ENCODE data around the gene RHEB.

RHEB gene

GRCh38 chr7:151429237-151429559, 90.5 kb downstream of the RHEB start:
- no peak for TF ChIP-seq CTCF (IDR thresholded peaks at IDR 0.05; ENCODE audit: low read depth, low read length, missing control alignments)
- H3K4me3 ChIP-seq (ENCODE audit: low read depth, low read length) = no peak overlapping the region
- DNase-seq (ENCODE audit: low read depth) = no peak

- H3K4me3 ChIP-seq (ENCODE audit: low read depth, low read length) = no peak overlapping the region
- no peak for DNase-seq (ENCODE audit: low read depth)
These were observed 91.1 kb downstream of the RHEB start for GRCh38 chr7:151428378-151429236.

GRCh38 chr7:151427705-151428377, 91.9 kb downstream of the RHEB start:
- TF ChIP-seq CTCF (IDR thresholded peaks at IDR 0.05; ENCODE audit: low read depth, low read length, missing control alignments) = no peak
- no peak for DNase-seq (ENCODE audit: low read depth)
- H3K4me3 ChIP-seq (ENCODE audit: low read depth, low read length) = no peak overlapping the region

More at GRCh38 chr7:151428378-151429236, 91.1 kb downstream of the RHEB start:
- no peak for TF ChIP-seq CTCF (IDR thresholded peaks at IDR 0.05; ENCODE audit: low read depth, low read length, missing control alignments)

- TF ChIP-seq CTCF (IDR thresholded peaks at IDR 0.05; ENCODE audit: low read depth, low read length, missing control alignments) = no peak
These were observed 92.6 kb downstream of the RHEB start for GRCh38 chr7:151426904-151427704.

GRCh38 chr7:151426441-151426903, 93.2 kb downstream of the RHEB start:
- no peak for TF ChIP-seq CTCF (IDR thresholded peaks at IDR 0.05; ENCODE audit: low read depth, low read length, missing control alignments)
- no peak overlapping the region for H3K4me3 ChIP-seq (ENCODE audit: low read depth, low read length)
- no peak for DNase-seq (ENCODE audit: low read depth)

More at GRCh38 chr7:151426904-151427704, 92.6 kb downstream of the RHEB start:
- DNase-seq (ENCODE audit: low read depth) = no peak
- no peak overlapping the region for H3K4me3 ChIP-seq (ENCODE audit: low read depth, low read length)

- H3K4me3 ChIP-seq (ENCODE audit: low read depth, low read length) = no peak overlapping the region
- no peak for DNase-seq (ENCODE audit: low read depth)
- TF ChIP-seq CTCF (IDR thresholded peaks at IDR 0.05; ENCODE audit: low read depth, low read length, missing control alignments) = no peak
These were observed 93.8 kb downstream of the RHEB start for GRCh38 chr7:151425670-151426440.

Data from GM12864 (cell line).